K562 (cell line): Measurements from ENCODE around the gene SBF1. TPM values are rescaled to one million over a fixed set of nuclear protein-coding genes. Genes with fewer than 3 reads are reported as not detected.

Experiments
- ATAC-seq: fragments of 200-7000 bp; cut with Tn5 transposase; 3 replicates; pipeline ENCODE4 v1.9.1; 2020; ENCODE audit warnings: moderate library complexity
- BruUV-seq: library from RNA; stranded (reverse); fragments of 400-500 nt; replicated peaks from 2 replicates; lab custom pipeline; 2021; lab: Mats Ljungman, UMichigan
- CTCF ChIA-PET: fragments of 300-600 bp; formaldehyde crosslinking; extraction: SDS; loops from one replicate; lab custom pipeline; 2021; ENCODE audit warnings: low intra/inter-chr PET ratio; lab: Yijun Ruan, JAX
- POLR2A ChIA-PET: fragments of 300-600, 350-650 bp; sonication (Branson Sonifier 250); formaldehyde crosslinking; extraction: SDS; loops from one replicate; lab custom pipeline; 2021; ENCODE audit warnings: antibody characterized with exemption, inconsistent platforms; lab: Yijun Ruan, JAX
- DNase-seq, 4 experiments: peaks; one replicate each; pipeline versions ENCODE4 v3.0.0 to v3.0.0-alpha.2; 2011 to 2018; ENCODE audit warnings: low spot score in 3 of 4, mixed read lengths in 3 of 4; ENCODE audit errors: extremely low read depth in 1 of 4
- FAIRE-seq: peaks from 2 replicates; lab custom pipeline; 2011; peaks lifted over from hg19 to GRCh38; lab: Jason Lieb, UNC
- H2AFZ ChIP-seq: 2 replicates; pipeline ENCODE4 v1.6.0; 2011; ENCODE audit warnings: low read depth, low read length, control low read depth, inconsistent platforms
- H3K27ac ChIP-seq: fragments of 200-600 bp; 3 replicates; pipeline ENCODE4 v1.8.0; 2011; ENCODE audit warnings: low read depth, mild to moderate bottlenecking, control low read depth, inconsistent platforms, low read length, moderate library complexity, mixed read lengths; ENCODE audit errors: extremely low read depth
- H3K27me3 ChIP-seq, 2 experiments: fragments of 300-600 bp in 1 of 2; 2 replicates in 1 of 2; 3 replicates in 1 of 2; pipeline versions ENCODE4 v1.6.0 to v1.8.0; 2011; ENCODE audit warnings: inconsistent platforms in 2 of 2, low read length in 2 of 2, mild to moderate bottlenecking in 1 of 2, mixed read lengths in 1 of 2, moderate library complexity in 1 of 2; ENCODE audit not compliant: control insufficient read depth in 2 of 2, insufficient read depth in 2 of 2
- H3K36me3 ChIP-seq: fragments of 300-600 bp; 3 replicates; pipeline ENCODE4 v1.8.0; 2011; ENCODE audit warnings: mild to moderate bottlenecking, low read length, inconsistent platforms; ENCODE audit not compliant: control insufficient read depth, insufficient read depth
- H3K4me1 ChIP-seq, 2 experiments: fragments of 200-600 bp in 1 of 2; replicated peaks in 1 of 2; 2 replicates in 1 of 2; 3 replicates in 1 of 2; pipeline versions ENCODE4 v1.5.1 to v1.8.0; 2011; ENCODE audit warnings: inconsistent platforms in 2 of 2, low read length in 2 of 2, mild to moderate bottlenecking in 1 of 2, mixed read lengths in 1 of 2, moderate library complexity in 1 of 2; ENCODE audit not compliant: control insufficient read depth in 2 of 2, insufficient read depth in 2 of 2
- H3K4me2 ChIP-seq: 2 replicates; pipeline ENCODE4 v1.6.1; 2011; ENCODE audit warnings: low read length, control low read depth, inconsistent platforms, mixed read lengths; ENCODE audit not compliant: insufficient read depth
- H3K4me3 ChIP-seq: fragments of 200-600 bp; sonication (generic), shearing (Covaris generic); 2 replicates; pipeline ENCODE4 v1.5.1; 2016; ENCODE audit warnings: control low read depth, inconsistent platforms
- H3K79me2 ChIP-seq: fragments of 200-600 bp; 3 replicates; pipeline ENCODE4 v1.8.0; 2011; ENCODE audit warnings: low read length, inconsistent platforms; ENCODE audit not compliant: control insufficient read depth, insufficient read depth
- H3K9ac ChIP-seq, 2 experiments: 2 replicates each; pipeline versions ENCODE4 v1.6.0 to v1.6.1; 2011; ENCODE audit warnings: low read depth in 2 of 2, low read length in 2 of 2, control low read depth in 1 of 2, inconsistent platforms in 1 of 2, mild to moderate bottlenecking in 1 of 2, mixed read lengths in 1 of 2; ENCODE audit not compliant: insufficient read depth in 1 of 2
- H3K9me1 ChIP-seq: one replicate; pipeline ENCODE4 v1.6.0; 2011; ENCODE audit warnings: inconsistent platforms, mild to moderate bottlenecking, low read length, moderate library complexity; ENCODE audit not compliant: control insufficient read depth, insufficient read depth
- H3K9me3 ChIP-seq: replicated peaks from 2 replicates; pipeline ENCODE4 v1.5.1; 2011; ENCODE audit warnings: low read depth, low read length, inconsistent platforms; ENCODE audit not compliant: control insufficient read depth, insufficient read depth
- H4K20me1 ChIP-seq: replicated peaks from 2 replicates; pipeline ENCODE4 v1.6.1; 2011; ENCODE audit warnings: low read length, inconsistent platforms, mixed read lengths; ENCODE audit not compliant: control insufficient read depth, insufficient read depth
- ERF ChIP-seq: fragments of 450-650 bp; formaldehyde crosslinking; IDR thresholded peaks from 2 replicates; pipeline ENCODE4 v1.4.0; 2020; ENCODE audit warnings: mild to moderate bottlenecking, mixed read lengths
- TAL1 ChIP-seq: fragments of 450-650 bp; IDR thresholded peaks from 2 replicates; pipeline ENCODE4 v1.6.1; 2016; ENCODE audit warnings: mild to moderate bottlenecking
- WGBS: fragments of 100-300 bp; shearing (Covaris generic); methylation state at CpG from one replicate; pipeline ENCODE4 v1.1.6; 2016; ENCODE audit warnings: low coverage, mixed read lengths; ENCODE audit not compliant: insufficient coverage; ENCODE audit errors: missing lambda C conversion rate; 5-methylcytosine and 5-hydroxymethylcytosine counted together
- in situ Hi-C: fragments of 300-500 bp; cut with MboI; formaldehyde crosslinking; loops from 4 replicates; pipeline ENCODE4 v1.15.0; 2018; ENCODE audit warnings: inconsistent platforms, mixed read lengths
- intact Hi-C: fragments of 100-400 bp; cut with micrococcal nuclease; formaldehyde crosslinking; loops from 2 replicates; pipeline ENCODE4 v1.14.2; 2022
- polyA plus RNA-seq, 8 experiments: library from polyadenylated mRNA; depleted of rRNA in 4 of 8; stranded (reverse) in 5 of 8; unstranded in 3 of 8; fragments of >200 nt; fragmentation: Nextera tagmentation in 2 of 8; fragmentation: Illumina TruSeq in 1 of 8; extraction: Ambion mirVana in 2 of 8; extraction: Trizol in 1 of 8; gene quantifications; 2 replicates each; pipeline versions ENCODE4 v1.2.1 to v1.2.3, GENCODE V29; 2011 to 2014; ENCODE audit warnings: inconsistent platforms in 1 of 8, missing spikeins in 1 of 8
- total RNA-seq, 7 experiments: library from RNA; depleted of rRNA in 6 of 7; stranded (reverse); fragments of >200 nt in 6 of 7; fragmentation: Illumina TruSeq in 2 of 7; extraction: Trizol in 2 of 7; gene quantifications; 2 replicates each; pipeline versions ENCODE4 v1.2.1 to v1.2.3, GENCODE V29; 2011 to 2021; ENCODE audit warnings: low replicate concordance in 1 of 7
- TF ChIP-seq, protein P1 (sequence below): fragments of 250-450 bp; sonication (Bioruptor Pico); IDR thresholded peaks from 2 replicates; pipeline ENCODE4 v1.5.1; 2021; ENCODE audit warnings: mild to moderate bottlenecking

SBF1 gene
- total and polyA plus RNA-seq, 9 of the 15 experiments (the other 6 are each of a cell fraction or from before 2014, with no cell fraction given), result 0.44 to 50.4 (median 11.4) TPM

DNA sequence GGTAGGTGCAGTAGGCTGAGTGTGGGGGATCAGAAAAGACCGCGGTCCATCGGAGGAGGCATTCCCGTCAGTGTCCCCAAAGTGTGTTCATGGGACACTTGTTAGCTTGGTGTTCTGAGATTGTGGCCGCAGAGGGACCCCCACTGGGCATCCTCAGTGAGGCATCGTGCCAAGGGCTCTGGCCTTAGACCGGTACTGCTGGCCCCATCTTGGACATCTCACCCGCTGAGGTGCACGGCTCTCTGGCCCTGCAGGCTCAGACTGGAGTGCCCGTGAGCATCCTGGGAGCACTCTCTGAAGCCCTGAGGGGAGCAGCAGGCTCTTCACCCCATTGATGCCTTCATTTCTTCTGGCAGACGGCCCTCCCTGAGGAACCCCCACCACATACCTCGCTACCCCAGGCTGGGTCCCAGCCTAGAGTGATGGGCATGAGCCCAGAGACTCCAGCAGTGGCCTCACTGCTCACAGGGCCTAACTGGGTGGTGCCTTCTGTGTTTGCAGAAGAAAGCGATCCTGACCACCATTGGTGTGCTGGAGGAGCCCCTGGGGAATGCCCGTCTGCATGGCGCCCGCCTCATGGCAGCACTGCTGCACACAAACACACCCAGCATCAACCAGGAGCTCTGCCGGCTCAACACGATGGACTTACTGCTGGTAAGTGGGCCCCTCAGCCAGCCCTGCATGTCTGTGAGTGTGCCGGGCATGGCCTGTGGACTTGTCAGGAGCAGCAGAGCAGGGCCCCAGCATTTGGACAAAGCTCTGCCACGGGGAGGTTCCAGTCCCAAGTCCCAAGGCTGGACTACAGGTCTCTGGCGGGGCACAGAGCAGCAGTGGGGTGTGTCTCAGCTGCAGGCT lies 51.6 kb downstream of the SBF1 start:
- FAIRE-seq (no peak), DNase-seq (no peak), ATAC-seq (no peak)
- H4K20me1 ChIP-seq, result no peaks in the 10 kb centered on the region
- H3K4me1 ChIP-seq, result peaks cover 0 to 6% of the 10 kb centered on the region in 2 experiments; a peak in 2 of 5 replicates
- no TSS peak for BruUV-seq
- POLR2A ChIA-PET, result no interaction called here
- intact Hi-C loops, result no loop called here
- no peak overlapping the region for H2AFZ ChIP-seq
- no peak overlapping the region for H3K4me2 ChIP-seq
- H3K36me3 ChIP-seq, result peaks cover 72% of the 10 kb centered on the region; the same call in 2 of the 3 replicates
- TF ChIP-seq ERF, result no peak
- TF ChIP-seq, protein P1, sequence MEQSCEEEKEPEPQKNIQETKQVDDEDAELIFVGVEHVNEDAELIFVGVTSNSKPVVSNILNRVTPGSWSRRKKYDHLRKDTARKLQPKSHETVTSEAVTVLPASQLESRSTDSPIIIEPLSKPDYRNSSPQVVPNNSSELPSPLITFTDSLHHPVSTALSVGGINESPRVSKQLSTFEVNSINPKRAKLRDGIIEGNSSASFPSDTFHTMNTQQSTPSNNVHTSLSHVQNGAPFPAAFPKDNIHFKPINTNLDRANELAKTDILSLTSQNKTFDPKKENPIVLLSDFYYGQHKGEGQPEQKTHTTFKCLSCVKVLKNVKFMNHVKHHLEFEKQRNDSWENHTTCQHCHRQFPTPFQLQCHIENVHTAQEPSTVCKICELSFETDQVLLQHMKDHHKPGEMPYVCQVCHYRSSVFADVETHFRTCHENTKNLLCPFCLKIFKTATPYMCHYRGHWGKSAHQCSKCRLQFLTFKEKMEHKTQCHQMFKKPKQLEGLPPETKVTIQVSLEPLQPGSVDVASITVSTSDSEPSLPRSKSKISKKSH (CRISPR knock-in tag), result no peak
- no peak for TF ChIP-seq TAL1
- no peaks in the 10 kb centered on the region for H3K9me3 ChIP-seq
- H3K79me2 ChIP-seq, result no peaks in the 10 kb centered on the region
- no peak overlapping the region for H3K9ac ChIP-seq
- no peak overlapping the region for H3K4me3 ChIP-seq
- H3K9me1 ChIP-seq, result no peaks in the 10 kb centered on the region
- WGBS, result 93% methylated on average over 18 of the region's 21 CpGs
- in situ Hi-C loops, result no loop called here
- CTCF ChIA-PET, result no interaction called here
- no peak overlapping the region for H3K27ac ChIP-seq
- no peaks in the 10 kb centered on the region for H3K27me3 ChIP-seq
